HepG2 (cell line): ENCODE data around the gene FGF23. TPM values are rescaled to one million over a fixed set of nuclear protein-coding genes. Genes with fewer than 3 reads are reported as not detected.

ENCODE experiments used
- ATAC-seq: fragments of 200-7000 bp; cut with Tn5 transposase; 3 replicates; pipeline ENCODE4 v1.9.1; 2020; ENCODE audit warnings: mild to moderate bottlenecking, moderate library complexity
- BruUV-seq: library from RNA; stranded (reverse); fragments of 400-500 nt; replicated peaks from 2 replicates; lab custom pipeline; 2021; lab: Mats Ljungman, UMichigan
- CTCF ChIA-PET: fragments of 300-600 bp; formaldehyde crosslinking; extraction: SDS; loops from one replicate; lab custom pipeline; 2021; ENCODE audit warnings: low total read pairs, inconsistent platforms, low intra/inter-chr PET ratio; lab: Yijun Ruan, JAX
- POLR2A ChIA-PET: fragments of 350-600 bp; sonication (Branson Sonifier 250); formaldehyde crosslinking; loops from one replicate; lab custom pipeline; 2020; ENCODE audit warnings: antibody characterized with exemption, inconsistent platforms; lab: Yijun Ruan, JAX
- DNase-seq: peaks from one replicate; pipeline ENCODE4 v3.0.0-alpha.2; 2015; ENCODE audit warnings: low spot score
- FAIRE-seq: peaks from 3 replicates; lab custom pipeline; 2011; peaks lifted over from hg19 to GRCh38; lab: Jason Lieb, UNC
- H2AFZ ChIP-seq: one replicate; pipeline ENCODE4 v1.6.1; 2011; ENCODE audit warnings: low read length, inconsistent platforms
- H3K27ac ChIP-seq: fragments of 300-600 bp; 3 replicates; pipeline ENCODE4 v1.8.0; 2011; ENCODE audit warnings: mixed run types, mild to moderate bottlenecking, mixed read lengths, low read length, inconsistent platforms; ENCODE audit not compliant: insufficient read depth; ENCODE audit errors: extremely low read length
- H3K27me3 ChIP-seq, 2 experiments: fragments of 200-600 bp in 1 of 2; 2 replicates in 1 of 2; 3 replicates in 1 of 2; pipeline versions ENCODE4 v1.6.0 to v1.8.0; 2011; ENCODE audit warnings: low read length in 2 of 2, mild to moderate bottlenecking in 2 of 2, moderate library complexity in 2 of 2, inconsistent platforms in 1 of 2; ENCODE audit not compliant: insufficient read depth in 2 of 2, control insufficient read depth in 1 of 2
- H3K36me3 ChIP-seq, 2 experiments: fragments of 200-600 bp in 1 of 2; replicated peaks in 1 of 2; 2 replicates in 1 of 2; 3 replicates in 1 of 2; pipeline versions ENCODE4 v1.5.1 to v1.8.0; 2011; ENCODE audit warnings: low read length in 2 of 2, inconsistent platforms in 1 of 2; ENCODE audit not compliant: insufficient read depth in 2 of 2, control insufficient read depth in 1 of 2
- H3K4me1 ChIP-seq: 2 replicates; pipeline ENCODE4 v1.5.1; 2012; ENCODE audit warnings: low read length, inconsistent platforms; ENCODE audit not compliant: insufficient read depth
- H3K4me2 ChIP-seq: 2 replicates; pipeline ENCODE4 v1.6.0; 2011; ENCODE audit warnings: low read depth, low read length, inconsistent platforms
- H3K4me3 ChIP-seq, 3 experiments: fragments of 200-600 bp in 1 of 3; sonication (generic), shearing (Covaris generic) in 1 of 3; replicated peaks in 1 of 3; 2 replicates each; pipeline ENCODE4 v1.5.1; 2011 to 2016; ENCODE audit warnings: low read length in 3 of 3, inconsistent platforms in 2 of 3, low read depth in 2 of 3, mild to moderate bottlenecking in 2 of 3, control low read depth in 1 of 3, mixed read lengths in 1 of 3; ENCODE audit not compliant: insufficient read depth in 1 of 3
- H3K79me2 ChIP-seq: one replicate; pipeline ENCODE4 v1.6.1; 2011; ENCODE audit warnings: low read length, inconsistent platforms; ENCODE audit not compliant: insufficient read depth
- H3K9ac ChIP-seq: 2 replicates; pipeline ENCODE4 v1.6.0; 2011; ENCODE audit warnings: mild to moderate bottlenecking, low read depth, low read length, inconsistent platforms; ENCODE audit not compliant: insufficient read depth
- H3K9me3 ChIP-seq: 2 replicates; pipeline ENCODE4 v1.5.1; 2012; ENCODE audit warnings: mild to moderate bottlenecking, low read length
- H4K20me1 ChIP-seq: 2 replicates; pipeline ENCODE4 v1.6.0; 2011; ENCODE audit warnings: inconsistent platforms, mild to moderate bottlenecking, low read length, moderate library complexity; ENCODE audit not compliant: insufficient read depth
- CTCF ChIP-seq: sonication (generic); formaldehyde crosslinking; IDR thresholded peaks from 2 replicates; pipeline ENCODE4 v1.5.0; 2020; ENCODE audit warnings: mild to moderate bottlenecking, missing genetic modification reagents, moderate library complexity
- PLSCR1 ChIP-seq: sonication (generic); formaldehyde crosslinking; IDR thresholded peaks from 2 replicates; pipeline ENCODE4 v1.5.0; 2020; ENCODE audit warnings: missing genetic modification reagents, mild to moderate bottlenecking, borderline replicate concordance
- RBM22 ChIP-seq: fragments of 200-400 bp; formaldehyde crosslinking; optimal IDR thresholded peaks from 2 replicates; pipeline ENCODE3; 2017; ENCODE audit warnings: mild to moderate bottlenecking, low read length, moderate library complexity
- SMC3 ChIP-seq: IDR thresholded peaks from 2 replicates; pipeline ENCODE4 v1.6.1; 2011; ENCODE audit warnings: low read length, improper control_type of control experiment
- STAG1 ChIP-seq: sonication (generic); formaldehyde crosslinking; IDR thresholded peaks from 2 replicates; pipeline ENCODE4 v1.4.0; 2020; ENCODE audit warnings: missing genetic modification reagents
- ZNF468 ChIP-seq: sonication (generic); formaldehyde crosslinking; IDR thresholded peaks from 2 replicates; pipeline ENCODE4 v1.8.0; 2022; ENCODE audit warnings: mild to moderate bottlenecking, moderate library complexity, missing genetic modification reagents
- WGBS: methylation state at CpG from one replicate; pipeline ENCODE4 v1.1.6; 2017; ENCODE audit warnings: low lambda C conversion rate; 5-methylcytosine and 5-hydroxymethylcytosine counted together
- in situ Hi-C: cut with HindIII; loops from 2 replicates; pipeline ENCODE4 v1.10.0; 2017; ENCODE audit warnings: low pct_unique_long_range_greater_than_20kb; ENCODE audit not compliant: extremely low pct_ligation_motif_present
- intact Hi-C: fragments of 100-400 bp; cut with micrococcal nuclease; formaldehyde crosslinking; loops from one replicate; pipeline ENCODE4 v1.10.0; 2022; ENCODE audit not compliant: unreplicated experiment
- polyA plus RNA-seq, 8 experiments: library from polyadenylated mRNA; depleted of rRNA in 3 of 8; stranded (reverse) in 7 of 8; unstranded in 1 of 8; fragments of >200 nt; fragmentation: Illumina TruSeq in 4 of 8; extraction: Trizol in 4 of 8; gene quantifications; 2 replicates each; pipeline versions ENCODE4 v1.2.1 to v1.2.3, GENCODE V29; 2011 to 2016; ENCODE audit warnings: low read depth in 4 of 8, missing spikeins in 1 of 8, mixed read lengths in 1 of 8; ENCODE audit not compliant: insufficient read depth in 1 of 8
- total RNA-seq, 5 experiments: library from RNA; depleted of rRNA; stranded (reverse); fragments of >200 nt; fragmentation: Illumina TruSeq; extraction: Trizol; gene quantifications; 2 replicates each; pipeline ENCODE4 v1.2.3, GENCODE V29; 2016; ENCODE audit warnings: low read depth in 1 of 5

FGF23 gene
- total and polyA plus RNA-seq, 2 of the 13 experiments (the other 11 are each of a cell fraction or from before 2014, with no cell fraction given), result not detected

GRCh38 chr12:4355156-4356040 lies 24.1 kb downstream of the FGF23 start:
- in situ Hi-C loops (loop anchor here (10.0 kb wide), 1 partner anchor 169 kb away; no protein-coding TSS in a partner anchor), intact Hi-C loops (no loop called here)
- Histone ChIP-seq H3K4me1 (no peaks in the 10 kb centered on the region), H3K79me2 (no peaks in the 10 kb centered on the region), H3K9me3 (no peaks in the 10 kb centered on the region), H3K4me2 (no peak overlapping the region), H4K20me1 (no peaks in the 10 kb centered on the region), H3K36me3 (peaks cover 2 to 15% of the 10 kb centered on the region in 2 experiments; a peak in 3 of 5 replicates), H3K4me3 (no peak overlapping the region), H2AFZ (no peak overlapping the region), H3K27me3 (no peaks in the 10 kb centered on the region), H3K9ac (no peak overlapping the region), H3K27ac (no peak overlapping the region)
- peak; percentile 67 for TF ChIP-seq RBM22
- no peak for TF ChIP-seq ZNF468 (CRISPR knock-in tag)
- no TSS peak for BruUV-seq
- FAIRE-seq, result no peak
- ATAC-seq, result no peak
- no peak for DNase-seq
- WGBS, result 80% methylated on average over 3 of the region's 3 CpGs
- CTCF ChIA-PET, result no interaction called here
- POLR2A ChIA-PET, result no interaction called here

- H3K4me1 ChIP-seq, result no peaks in the 10 kb centered on the region
- no peaks in the 10 kb centered on the region for H3K27me3 ChIP-seq
- peak; percentile 38; the same call in 1 of the 3 replicates for ATAC-seq
- TF ChIP-seq STAG1 (CRISPR knock-in tag) (peak; percentile 41), PLSCR1 (CRISPR knock-in tag) (no peak), SMC3 (peak; percentile 18; the same call in 1 of the 2 replicates), CTCF (CRISPR knock-in tag) (peak; percentile 39)
- ChIA-PET CTCF (interaction anchor here (1.2 kb wide), 1 partner anchor 173 kb away, joined by 3 read pairs; no protein-coding TSS in a partner anchor), POLR2A (no interaction called here)
- no peak overlapping the region for H3K9ac ChIP-seq
- 87% methylated on average over 4 of the region's 4 CpGs for WGBS
- no peak for DNase-seq
- no peak overlapping the region for H3K4me2 ChIP-seq
- H3K27ac ChIP-seq, result no peak overlapping the region
- in situ Hi-C loops, result loop anchor here (10.0 kb wide), 1 partner anchor 171 kb away; no protein-coding TSS in a partner anchor
- H3K79me2 ChIP-seq, result no peaks in the 10 kb centered on the region
- H3K4me3 ChIP-seq, result no peak overlapping the region
- no peaks in the 10 kb centered on the region for H3K9me3 ChIP-seq
- FAIRE-seq, result no peak
- H2AFZ ChIP-seq, result no peak overlapping the region
- H3K36me3 ChIP-seq, result peaks cover 2 to 15% of the 10 kb centered on the region in 2 experiments; a peak in 3 of 5 replicates
- intact Hi-C loops, result no loop called here
- no peaks in the 10 kb centered on the region for H4K20me1 ChIP-seq
- BruUV-seq, result no TSS peak
These were observed 25.7 kb downstream of the FGF23 start for GRCh38 chr12:4353785-4354208.
